Neural cell (in vitro differentiated cells): ENCODE measurements around the gene NECAP2. TPM values are rescaled to one million over a fixed set of nuclear protein-coding genes. Genes with fewer than 3 reads are reported as not detected.

Experiments used
- H2AFZ ChIP-seq: fragments of 200-600, 300-800 bp; sonication (generic), shearing (Covaris generic); 2 replicates; pipeline ENCODE4 v1.6.0; 2014; ENCODE audit warnings: low read depth, mild to moderate bottlenecking, antibody characterized with exemption, low read length, moderate library complexity
- H3F3A ChIP-seq: fragments of 200-600 bp; shearing (Covaris generic); 2 replicates; pipeline ENCODE4 v1.6.1; 2016; ENCODE audit warnings: mild to moderate bottlenecking, moderate library complexity, mixed read lengths, antibody characterized with exemption, low read length; ENCODE audit not compliant: insufficient read depth, poor library complexity, severe bottlenecking
- H3K27ac ChIP-seq: fragments of 200-600, 300-800 bp; sonication (generic), shearing (Covaris generic); 2 replicates; pipeline ENCODE4 v1.5.1; 2014; ENCODE audit warnings: mild to moderate bottlenecking, low read length, moderate library complexity
- H3K27me3 ChIP-seq: fragments of 300-800, 200-600 bp; sonication (generic), shearing (Covaris generic); 2 replicates; pipeline ENCODE4 v1.6.0; 2014; ENCODE audit warnings: mild to moderate bottlenecking, low read depth, low read length, moderate library complexity; ENCODE audit not compliant: insufficient read depth
- H3K36me3 ChIP-seq: fragments of 300-800, 200-600 bp; sonication (generic), shearing (Covaris generic); 2 replicates; pipeline ENCODE4 v1.5.1; 2014; ENCODE audit warnings: mild to moderate bottlenecking, antibody characterized with exemption, low read length, moderate library complexity; ENCODE audit not compliant: insufficient read depth
- H3K4me2 ChIP-seq: fragments of 300-800, 200-600 bp; sonication (generic), shearing (Covaris generic); 2 replicates; pipeline ENCODE4 v1.6.0; 2014; ENCODE audit warnings: mild to moderate bottlenecking, low read length
- H3K4me3 ChIP-seq: fragments of 300-800, 200-600 bp; sonication (generic), shearing (Covaris generic); 2 replicates; pipeline ENCODE4 v1.5.1; 2014; ENCODE audit warnings: mild to moderate bottlenecking, low read length, moderate library complexity
- H3K79me2 ChIP-seq: fragments of 200-600 bp; shearing (Covaris generic); replicated peaks from 2 replicates; pipeline ENCODE4 v1.6.0; 2014; ENCODE audit warnings: mild to moderate bottlenecking, low read length, moderate library complexity; ENCODE audit not compliant: insufficient read depth
- H3K9ac ChIP-seq: fragments of 300-800, 200-600 bp; sonication (generic), shearing (Covaris generic); 2 replicates; pipeline ENCODE4 v1.6.1; 2016; ENCODE audit warnings: mild to moderate bottlenecking, low read length, mixed read lengths
- H3K9me2 ChIP-seq: fragments of 200-600 bp; shearing (Covaris generic); 2 replicates; pipeline ENCODE4 v1.6.1; 2016; ENCODE audit warnings: mild to moderate bottlenecking, low read length, mixed read lengths; ENCODE audit not compliant: insufficient read depth
- H3K9me3 ChIP-seq: fragments of 200-600, 300-800 bp; sonication (generic), shearing (Covaris generic); 2 replicates; pipeline ENCODE4 v1.6.1; 2016; ENCODE audit warnings: mild to moderate bottlenecking, mixed run types, low read length, moderate library complexity, mixed read lengths
- H4K20me1 ChIP-seq: fragments of 200-600 bp; shearing (Covaris generic); 2 replicates; pipeline ENCODE4 v1.6.1; 2016; ENCODE audit warnings: mild to moderate bottlenecking, mixed run types; ENCODE audit not compliant: insufficient read depth
- CTCF ChIP-seq: fragments of 450-650 bp; IDR thresholded peaks from 2 replicates; pipeline ENCODE4 v1.5.1; 2014; ENCODE audit warnings: antibody characterized with exemption, mild to moderate bottlenecking, moderate library complexity; ENCODE audit not compliant: poor library complexity, severe bottlenecking
- EP300 ChIP-seq: fragments of 450-650 bp; conservative IDR thresholded peaks from 2 replicates; pipeline ENCODE4 v1.6.1; 2014; ENCODE audit warnings: antibody characterized with exemption, mild to moderate bottlenecking, moderate library complexity; ENCODE audit not compliant: poor library complexity, severe bottlenecking
- EZH2 ChIP-seq: fragments of 200-600, 300-800 bp; shearing (Covaris generic), sonication (generic); IDR thresholded peaks from 2 replicates; pipeline ENCODE4 v1.6.1; 2014; ENCODE audit warnings: antibody characterized with exemption, low read length, borderline replicate concordance, mild to moderate bottlenecking; ENCODE audit not compliant: insufficient read depth, poor library complexity, severe bottlenecking
- MXI1 ChIP-seq: fragments of 450-650 bp; conservative IDR thresholded peaks from 2 replicates; pipeline ENCODE4 v1.6.1; 2014; ENCODE audit warnings: antibody characterized with exemption, mild to moderate bottlenecking; ENCODE audit not compliant: poor library complexity, severe bottlenecking
- POLR2AphosphoS5 ChIP-seq: IDR thresholded peaks from 2 replicates; pipeline ENCODE4 v1.6.1; 2012
- RAD21 ChIP-seq: fragments of 450-650 bp; conservative IDR thresholded peaks from 2 replicates; pipeline ENCODE4 v1.6.1; 2014; ENCODE audit warnings: antibody characterized with exemption, mild to moderate bottlenecking, moderate library complexity
- SMC3 ChIP-seq: fragments of 450-650 bp; conservative IDR thresholded peaks from 2 replicates; pipeline ENCODE4 v1.6.1; 2014; ENCODE audit warnings: antibody characterized with exemption, mild to moderate bottlenecking, moderate library complexity; ENCODE audit not compliant: poor library complexity
- TAF1 ChIP-seq: IDR thresholded peaks from 2 replicates; pipeline ENCODE4 v1.6.1; 2012; ENCODE audit warnings: low read depth
- polyA plus RNA-seq: library from polyadenylated mRNA; depleted of rRNA; stranded (reverse); fragments of >200 nt; gene quantifications from 2 replicates; pipeline ENCODE4 v1.2.3, GENCODE V29; 2014
- TF ChIP-seq, protein P1 (sequence below): IDR thresholded peaks from 2 replicates; pipeline ENCODE4 v1.6.1; 2012; ENCODE audit warnings: borderline replicate concordance

NECAP2 gene
- polyA plus RNA-seq, 1 donor from 2014 or later = 80.2 TPM

- Histone ChIP-seq H3K27ac (no peak overlapping the region), H3F3A (no peaks in the 10 kb centered on the region), H2AFZ (no peak overlapping the region), H3K4me2 (no peak overlapping the region), H3K4me3 (no peak overlapping the region), H3K79me2 (peaks cover 31% of the 10 kb centered on the region), H3K9me3 (no peaks in the 10 kb centered on the region), H4K20me1 (no peaks in the 10 kb centered on the region), H3K36me3 (no peaks in the 10 kb centered on the region), H3K9ac (no peak overlapping the region), H3K9me2 (no peaks in the 10 kb centered on the region), H3K27me3 (no peaks in the 10 kb centered on the region)
- TF ChIP-seq, protein P1, sequence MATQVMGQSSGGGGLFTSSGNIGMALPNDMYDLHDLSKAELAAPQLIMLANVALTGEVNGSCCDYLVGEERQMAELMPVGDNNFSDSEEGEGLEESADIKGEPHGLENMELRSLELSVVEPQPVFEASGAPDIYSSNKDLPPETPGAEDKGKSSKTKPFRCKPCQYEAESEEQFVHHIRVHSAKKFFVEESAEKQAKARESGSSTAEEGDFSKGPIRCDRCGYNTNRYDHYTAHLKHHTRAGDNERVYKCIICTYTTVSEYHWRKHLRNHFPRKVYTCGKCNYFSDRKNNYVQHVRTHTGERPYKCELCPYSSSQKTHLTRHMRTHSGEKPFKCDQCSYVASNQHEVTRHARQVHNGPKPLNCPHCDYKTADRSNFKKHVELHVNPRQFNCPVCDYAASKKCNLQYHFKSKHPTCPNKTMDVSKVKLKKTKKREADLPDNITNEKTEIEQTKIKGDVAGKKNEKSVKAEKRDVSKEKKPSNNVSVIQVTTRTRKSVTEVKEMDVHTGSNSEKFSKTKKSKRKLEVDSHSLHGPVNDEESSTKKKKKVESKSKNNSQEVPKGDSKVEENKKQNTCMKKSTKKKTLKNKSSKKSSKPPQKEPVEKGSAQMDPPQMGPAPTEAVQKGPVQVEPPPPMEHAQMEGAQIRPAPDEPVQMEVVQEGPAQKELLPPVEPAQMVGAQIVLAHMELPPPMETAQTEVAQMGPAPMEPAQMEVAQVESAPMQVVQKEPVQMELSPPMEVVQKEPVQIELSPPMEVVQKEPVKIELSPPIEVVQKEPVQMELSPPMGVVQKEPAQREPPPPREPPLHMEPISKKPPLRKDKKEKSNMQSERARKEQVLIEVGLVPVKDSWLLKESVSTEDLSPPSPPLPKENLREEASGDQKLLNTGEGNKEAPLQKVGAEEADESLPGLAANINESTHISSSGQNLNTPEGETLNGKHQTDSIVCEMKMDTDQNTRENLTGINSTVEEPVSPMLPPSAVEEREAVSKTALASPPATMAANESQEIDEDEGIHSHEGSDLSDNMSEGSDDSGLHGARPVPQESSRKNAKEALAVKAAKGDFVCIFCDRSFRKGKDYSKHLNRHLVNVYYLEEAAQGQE = no peak
- TF ChIP-seq POLR2AphosphoS5 (no peak), RAD21 (no peak), EP300 (no peak), MXI1 (no peak), SMC3 (no peak), TAF1 (no peak), EZH2 (no peak), CTCF (no peak)
Observed at GRCh38 chr1:16392740-16393569, 47.6 kb upstream of the NECAP2 start.

DNA sequence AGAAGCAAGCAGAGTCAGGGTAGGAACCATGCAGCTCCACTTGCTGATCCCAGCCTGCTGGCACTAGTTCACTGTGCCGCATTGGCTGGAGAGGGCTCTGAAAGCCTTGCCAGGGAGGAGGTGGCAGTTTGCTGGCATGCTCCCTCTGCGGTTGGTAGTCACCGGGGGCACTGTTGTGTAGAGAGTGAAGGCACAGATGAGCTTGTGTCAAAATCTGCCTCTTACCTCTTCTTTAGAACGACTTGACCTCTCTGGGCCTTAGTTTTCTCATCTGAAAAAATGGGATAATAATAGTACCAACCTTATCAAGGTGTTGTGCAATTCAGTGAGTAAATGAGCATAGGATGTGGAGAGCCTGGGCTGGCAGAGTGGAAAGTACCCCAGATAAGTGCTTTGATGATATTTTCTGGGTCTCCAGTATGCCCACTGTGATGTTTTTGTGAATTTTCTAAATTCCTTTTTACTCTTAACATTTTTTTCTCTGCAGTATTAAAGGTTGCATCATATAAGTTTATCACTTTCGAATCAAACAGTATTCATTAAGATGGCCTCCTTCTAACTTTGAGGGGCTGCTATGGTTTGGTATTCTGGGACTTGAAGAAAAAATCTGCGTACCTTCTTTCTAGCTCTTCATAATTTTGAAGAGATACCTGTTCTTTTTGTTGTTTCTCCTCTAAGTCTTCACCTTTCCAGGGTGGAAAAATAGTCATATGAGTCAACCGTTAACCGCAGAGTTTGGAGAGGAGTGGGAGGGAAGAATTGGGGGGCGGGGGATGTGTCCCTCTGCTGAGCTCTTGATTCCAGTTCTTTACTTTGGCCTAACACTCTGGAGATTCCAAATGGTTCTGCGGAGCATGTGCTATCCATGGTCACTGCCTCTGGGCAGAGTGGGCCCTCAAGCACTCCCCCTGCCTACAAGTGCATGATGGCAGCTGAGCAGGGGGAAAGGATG, 46.7 kb upstream of the NECAP2 start:
- H3K4me2 ChIP-seq = no peak overlapping the region
- H3K79me2 ChIP-seq = peaks cover 24% of the 10 kb centered on the region
- TF ChIP-seq EP300 (no peak), POLR2AphosphoS5 (no peak), RAD21 (no peak), SMC3 (no peak), MXI1 (no peak), TAF1 (no peak), CTCF (no peak)
- TF ChIP-seq, protein P1 = no peak
- no peaks in the 10 kb centered on the region for H3K9me2 ChIP-seq
- no peak overlapping the region for H3K4me3 ChIP-seq
- no peaks in the 10 kb centered on the region for H3K9me3 ChIP-seq
- H3K36me3 ChIP-seq = no peaks in the 10 kb centered on the region
- no peak overlapping the region for H3K27ac ChIP-seq
- no peaks in the 10 kb centered on the region for H3K27me3 ChIP-seq
- no peak overlapping the region for H3K9ac ChIP-seq
- H2AFZ ChIP-seq = no peak overlapping the region
- no peaks in the 10 kb centered on the region for H3F3A ChIP-seq
- no peaks in the 10 kb centered on the region for H4K20me1 ChIP-seq
